ENCODE data around the gene GALR2. TPM values are rescaled to one million over a fixed set of nuclear protein-coding genes. Genes with fewer than 3 reads are reported as not detected.

Gene GALR2
- total RNA-seq, 2 donors from 2014 or later: not detected

DNA sequence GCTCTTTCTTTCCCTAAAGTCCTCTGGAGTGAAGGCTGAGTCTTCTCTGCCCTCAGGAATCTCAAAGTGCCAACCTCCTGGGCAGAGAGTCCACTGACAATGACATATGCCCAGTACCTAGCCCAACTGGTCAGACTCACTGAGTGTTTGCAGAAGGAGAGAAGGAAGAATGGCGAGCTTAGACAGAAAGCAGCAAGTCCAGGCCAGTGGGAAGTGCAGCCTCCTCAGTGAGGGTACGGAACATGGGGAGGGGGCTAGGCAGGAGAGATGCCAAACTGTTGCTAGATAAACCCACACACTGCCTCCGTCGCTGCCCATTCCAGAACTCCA lies 28.3 kb downstream of the GALR2 start:
- H3K27ac ChIP-seq: peak overlapping the region; percentile 82 to 84
- peaks cover 0 to 17% of the 10 kb centered on the region in 2 donors for H3K4me1 ChIP-seq
- H3K9me3 ChIP-seq: no peaks in the 10 kb centered on the region
- H3K36me3 ChIP-seq: peaks cover 32% of the 10 kb centered on the region
- TF ChIP-seq CTCF (IDR thresholded peaks at IDR 0.05): no peak
- H3K4me3 ChIP-seq: peak overlapping the region; percentile 68 to 74
- H3K27me3 ChIP-seq: no peaks in the 10 kb centered on the region
- DNase-seq (ENCODE audit: low spot score): no peak

- Histone ChIP-seq H3K36me3 (peaks cover 27% of the 10 kb centered on the region), H3K4me1 (peaks cover 0 to 17% of the 10 kb centered on the region in 2 donors), H3K27me3 (no peaks in the 10 kb centered on the region), H3K4me3 (peak within 1 kb of the TSS; percentile 68 to 74), H3K27ac (peak within 1 kb of the TSS; percentile 82 to 84), H3K9me3 (no peaks in the 10 kb centered on the region)
- DNase-seq (ENCODE audit: low spot score): peak; percentile 92
- TF ChIP-seq CTCF (IDR thresholded peaks at IDR 0.05): no peak
These were observed 28.9 kb downstream of the GALR2 start, which contains the start of gene EXOC7 for GRCh38 chr17:76103274-76104139. TSS of gene EXOC7 (minus strand) at chr17:76103787. CDS start at chr17:76103692, 95 bp downstream.

DNA sequence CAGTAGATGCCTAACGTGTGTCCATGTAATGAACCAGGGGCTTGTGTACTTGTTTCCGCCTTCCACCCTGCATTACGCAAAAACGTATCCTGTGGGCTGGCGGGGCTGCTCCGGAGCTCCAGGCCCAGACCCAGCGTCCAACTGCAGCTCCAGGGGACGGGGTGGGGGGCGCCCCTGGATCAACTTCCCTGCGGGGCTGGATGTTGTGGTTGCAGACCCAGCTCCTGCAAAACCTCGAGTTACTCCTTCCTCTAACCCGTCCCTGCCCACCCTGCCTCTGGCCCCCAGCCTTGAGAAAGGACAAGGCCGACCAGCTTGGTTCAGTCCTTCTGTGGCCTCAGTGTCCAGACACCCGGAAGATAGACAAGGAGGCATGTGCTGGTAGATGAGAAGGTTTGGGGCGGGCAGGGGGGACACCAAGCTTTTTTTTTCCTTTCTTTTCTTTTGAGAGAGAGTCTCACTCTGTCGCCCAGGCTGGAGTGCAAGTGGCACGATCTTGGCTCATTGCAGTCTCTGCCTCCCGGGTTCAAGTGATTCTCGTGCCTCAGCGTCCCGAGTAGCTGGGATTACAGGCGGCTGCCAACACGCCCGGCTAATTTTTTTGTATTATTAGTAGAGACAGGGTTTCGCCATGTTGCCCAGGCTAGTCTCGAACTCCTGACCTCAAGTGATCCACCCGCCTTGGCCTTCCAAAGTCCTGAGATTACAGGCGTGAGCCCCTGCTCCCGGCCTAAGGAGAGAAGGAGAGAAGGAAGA lies 29.7 kb downstream of the GALR2 start:
- Histone ChIP-seq H3K9me3 (no peaks in the 10 kb centered on the region), H3K27ac (peak overlapping the region; percentile 82 to 84), H3K36me3 (peaks cover 25% of the 10 kb centered on the region), H3K27me3 (no peaks in the 10 kb centered on the region), H3K4me1 (peaks cover 0 to 17% of the 10 kb centered on the region in 2 donors), H3K4me3 (peak overlapping the region; percentile 68 to 74)
- no peak for DNase-seq (ENCODE audit: low spot score)
- no peak for TF ChIP-seq CTCF (IDR thresholded peaks at IDR 0.05)

DNA sequence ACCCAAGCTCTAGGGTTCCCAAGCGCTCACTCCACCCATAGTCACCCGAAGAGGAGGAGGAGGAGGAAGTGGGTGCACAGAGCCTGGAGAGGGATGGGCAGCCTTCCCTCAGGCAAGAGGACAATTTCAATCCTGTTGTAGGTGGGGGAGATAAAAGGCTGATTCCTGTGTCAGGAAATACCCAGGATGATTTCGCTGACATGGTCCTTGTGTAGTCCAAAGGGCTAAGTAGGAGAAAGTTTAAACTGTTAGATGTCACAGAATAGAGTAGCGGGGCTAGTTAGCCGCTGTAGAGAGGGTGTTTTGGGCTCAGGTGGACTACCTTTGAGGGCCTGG lies 30.3 kb downstream of the GALR2 start:
- peaks cover 19% of the 10 kb centered on the region for H3K36me3 ChIP-seq
- H3K27me3 ChIP-seq: no peaks in the 10 kb centered on the region
- TF ChIP-seq CTCF (IDR thresholded peaks at IDR 0.05): no peak
- DNase-seq (ENCODE audit: low spot score): no peak
- H3K4me1 ChIP-seq: peaks cover 0 to 17% of the 10 kb centered on the region in 2 donors
- no peak overlapping the region for H3K4me3 ChIP-seq
- H3K27ac ChIP-seq: no peak overlapping the region
- H3K9me3 ChIP-seq: no peaks in the 10 kb centered on the region

DNA sequence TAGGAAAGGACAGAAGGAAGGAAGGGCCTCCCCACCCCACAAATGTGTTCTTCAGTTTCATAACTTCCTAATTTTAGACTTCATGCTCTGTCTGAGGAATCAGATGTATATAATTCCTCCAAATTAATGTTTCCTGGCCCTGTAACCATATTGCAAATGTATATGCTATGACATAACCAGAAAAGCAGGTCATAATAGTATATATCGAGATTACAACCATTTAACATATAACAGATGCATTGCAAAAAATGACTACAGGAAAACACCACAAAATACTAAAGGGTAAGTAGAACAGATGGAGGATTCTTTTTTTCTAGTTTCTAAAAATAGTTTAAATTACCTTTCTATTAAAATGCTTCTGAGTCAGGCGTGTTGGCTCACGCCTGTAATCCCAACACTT lies 32.1 kb downstream of the GALR2 start:
- TF ChIP-seq CTCF (IDR thresholded peaks at IDR 0.05): no peak
- no peak for DNase-seq (ENCODE audit: low spot score)
- H3K4me1 ChIP-seq: peaks cover 0 to 17% of the 10 kb centered on the region in 2 donors
- peaks cover under 1% of the 10 kb centered on the region for H3K36me3 ChIP-seq
- H3K9me3 ChIP-seq: no peaks in the 10 kb centered on the region
- no peak overlapping the region for H3K4me3 ChIP-seq
- no peaks in the 10 kb centered on the region for H3K27me3 ChIP-seq
- H3K27ac ChIP-seq: no peak overlapping the region

All from right atrium auricular region (tissue), 2 donors.